CD4-positive, alpha-beta T cell treated with Interleukin-10 for 1 hour (primary cell): ENCODE results near the gene NKX1-1.
"Not testable (repeated sequence)": the region's sequence is repeated elsewhere in the genome, so short reads cannot be mapped to it uniquely, and the experiment has no call there.

Experiments
- DNase-seq: peaks from one replicate; pipeline ENCODE4 v3.0.0-alpha.2; 2020

Gene NKX1-1

DNA sequence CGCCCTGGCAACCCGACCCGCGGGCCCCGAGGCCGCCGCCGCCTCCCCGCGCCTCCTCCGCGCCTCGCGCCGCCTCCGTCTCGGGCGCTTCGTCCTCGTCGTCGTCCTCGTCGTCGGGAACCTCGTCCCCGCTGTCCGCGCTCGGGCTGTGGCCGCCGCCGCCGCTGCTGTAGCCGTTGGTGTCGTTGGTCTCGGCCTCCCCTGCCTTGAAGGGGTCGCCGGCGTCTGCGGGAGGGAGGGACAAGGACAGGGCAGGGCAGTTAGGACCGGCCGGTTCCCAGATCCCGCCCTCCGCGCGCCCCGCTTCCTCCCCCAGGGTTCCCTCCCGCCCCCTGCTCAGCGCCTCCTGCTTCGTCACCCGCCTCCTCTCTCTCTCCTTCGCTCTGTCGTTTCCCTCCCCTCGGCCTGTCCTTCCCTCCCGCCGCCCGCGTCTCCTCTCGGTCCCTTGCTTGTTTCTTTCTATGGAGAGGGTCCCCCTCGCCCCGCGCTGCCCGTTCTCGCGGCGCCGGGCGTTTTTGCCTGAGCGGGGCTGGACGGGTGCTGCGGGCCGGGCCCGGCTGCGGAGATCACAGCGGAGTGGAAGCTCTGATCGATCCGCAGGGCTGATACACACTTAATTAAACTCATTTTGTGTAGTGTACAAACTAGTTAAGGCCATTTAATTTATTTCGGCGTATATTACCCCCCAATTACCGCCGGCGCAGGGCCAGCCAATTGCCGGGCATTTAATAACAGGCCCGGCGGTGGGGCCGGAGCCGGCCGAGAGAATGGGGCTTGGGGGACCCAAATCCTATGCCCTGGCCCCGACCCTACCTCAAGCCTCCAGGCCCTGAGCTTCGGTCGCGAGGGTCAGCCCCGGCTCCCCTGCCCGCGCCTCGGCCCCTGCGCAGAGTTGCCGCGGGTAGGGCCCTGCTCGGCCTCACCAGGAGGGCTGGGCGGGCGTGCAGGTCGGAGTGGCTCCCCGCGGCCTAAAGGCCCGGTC is 2.4 kb downstream of the NKX1-1 start:
- DNase-seq: no peak

- no peak for DNase-seq
Measured at GRCh38 chr4:1403177-1403583, 3.1 kb downstream of the NKX1-1 start.

- DNase-seq: no peak
Measured at GRCh38 chr4:1402516-1403091, 3.6 kb downstream of the NKX1-1 start.

DNA sequence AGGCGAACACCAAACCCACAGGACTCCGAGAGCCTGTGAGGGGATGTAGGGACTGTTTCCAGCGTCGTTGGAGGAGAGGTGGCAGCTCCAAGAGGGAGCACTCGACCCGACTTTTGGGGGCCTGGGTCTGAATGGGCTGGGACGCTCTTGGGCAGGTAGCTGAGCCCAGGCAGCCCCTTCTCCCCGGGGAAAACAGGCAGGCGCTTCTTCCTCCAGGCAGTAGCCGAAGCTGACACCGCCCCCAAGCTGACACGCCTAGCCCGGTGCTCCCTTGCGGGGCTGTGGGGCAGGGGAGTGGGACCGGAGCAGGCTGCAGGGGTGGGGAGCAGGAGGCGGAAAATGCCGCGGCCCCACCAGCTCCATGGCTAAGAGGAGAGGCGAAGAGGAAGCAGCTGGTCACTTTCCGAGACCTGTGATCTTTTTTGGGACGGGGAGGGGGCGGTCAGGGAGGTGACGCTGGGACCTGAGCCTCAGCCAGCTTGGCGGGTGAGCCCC is 4.2 kb downstream of the NKX1-1 start:
- DNase-seq: no peak

DNA sequence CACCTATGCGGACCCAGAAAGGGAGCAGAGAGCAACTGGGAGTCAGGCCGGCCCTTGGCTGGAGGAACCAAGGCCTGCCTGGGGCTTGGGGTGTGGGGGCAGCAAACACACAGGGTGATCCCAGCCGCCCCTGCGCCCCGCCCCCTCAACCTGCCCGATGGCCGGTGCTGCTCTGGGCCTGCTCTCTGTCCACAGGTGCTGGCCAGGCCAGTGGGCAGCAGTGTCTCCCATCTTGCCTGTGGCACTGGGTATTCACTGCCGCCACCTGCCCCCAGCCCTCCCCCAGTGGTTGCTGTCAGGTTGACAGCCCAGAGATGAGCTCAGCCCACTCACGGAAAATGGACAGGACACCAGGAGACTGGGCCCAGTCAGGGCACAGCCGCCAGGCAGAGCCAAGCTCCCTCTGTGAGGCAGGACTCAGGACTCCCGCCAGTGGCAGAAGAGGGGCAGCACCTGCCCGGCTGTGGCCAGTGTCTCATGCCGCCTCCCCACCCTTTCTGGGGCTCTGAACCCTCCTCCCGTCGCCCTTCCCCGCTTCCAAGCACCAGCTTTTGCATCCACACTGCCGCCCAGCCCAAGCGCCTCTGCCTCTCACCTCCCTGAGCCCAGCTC is 4.7 kb downstream of the NKX1-1 start:
- no peak for DNase-seq

- no peak for DNase-seq
Measured at GRCh38 chr4:1400831-1401408, 5.3 kb downstream of the NKX1-1 start.

DNA sequence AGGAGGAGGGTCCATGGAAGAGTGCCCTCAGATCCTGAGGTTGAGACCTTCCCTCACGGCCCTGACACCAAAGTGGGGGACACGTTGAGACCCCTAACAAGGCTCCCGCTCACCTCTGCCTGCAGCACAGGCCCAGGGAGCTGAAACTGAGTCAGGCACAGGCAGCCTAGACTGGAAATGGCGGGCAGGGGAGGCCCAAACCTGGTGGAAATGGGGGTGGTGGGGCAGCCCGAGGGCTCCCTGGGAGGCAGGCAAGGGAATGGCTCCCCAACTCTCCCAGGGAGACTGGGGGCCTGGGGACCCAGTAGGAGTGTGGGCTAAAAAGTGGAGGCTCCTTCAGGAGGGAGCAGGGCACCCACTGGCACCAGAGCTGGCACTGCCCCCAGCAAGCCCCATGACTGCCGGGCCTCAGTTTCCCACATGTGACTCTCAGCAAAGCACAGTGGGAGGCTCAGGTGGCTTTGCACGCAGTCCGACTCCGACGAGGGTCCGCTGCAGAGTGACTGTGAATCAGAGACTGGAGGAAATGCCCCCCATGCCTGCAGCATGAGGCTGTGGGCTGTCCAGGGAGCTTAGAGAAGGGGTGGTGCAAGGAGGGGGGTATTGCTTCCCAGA is 5.9 kb downstream of the NKX1-1 start:
- DNase-seq: no peak

- DNase-seq: no peak
Measured at GRCh38 chr4:1399508-1400190, 6.6 kb downstream of the NKX1-1 start.

DNA sequence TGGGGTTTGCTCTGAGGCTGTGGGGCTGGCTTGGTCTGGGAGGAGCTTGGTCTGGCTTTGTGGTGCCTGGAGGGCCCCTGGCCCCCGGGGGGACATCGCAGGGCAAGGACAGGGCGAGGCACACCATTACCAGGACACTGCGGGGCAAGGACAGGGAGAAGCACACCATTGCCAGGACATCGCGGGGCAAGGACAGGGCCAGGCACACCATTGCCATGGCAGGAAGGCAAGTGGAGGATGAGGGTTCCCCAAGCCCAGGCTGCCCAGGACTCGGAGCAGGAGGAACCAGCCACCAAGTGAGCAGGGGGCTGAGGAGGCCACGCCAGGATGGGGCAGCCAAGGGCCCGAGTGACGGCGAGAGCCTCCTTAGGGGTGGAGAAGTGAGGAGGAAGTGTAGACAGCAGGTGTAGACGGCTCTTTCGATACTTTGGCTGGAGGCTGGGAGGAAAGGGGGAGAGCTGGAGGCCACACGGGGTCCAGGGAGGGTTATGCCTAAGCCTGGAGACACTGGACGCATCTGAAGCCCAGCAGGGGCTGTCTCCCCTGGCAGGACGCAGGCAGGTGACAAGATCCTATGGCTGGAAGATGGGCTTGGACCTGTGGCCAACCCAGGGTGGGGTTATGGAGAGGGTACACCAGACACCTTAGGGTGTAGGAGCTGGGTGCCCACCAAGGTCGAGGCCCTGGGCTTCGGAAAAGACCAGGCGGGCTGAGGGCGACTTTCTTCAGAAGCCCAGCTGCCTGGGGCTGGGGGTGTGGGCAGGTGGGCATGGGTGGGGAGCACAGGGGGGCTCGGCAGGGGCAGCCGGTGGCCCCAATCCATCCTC is 7.3 kb downstream of the NKX1-1 start:
- no peak for DNase-seq

DNA sequence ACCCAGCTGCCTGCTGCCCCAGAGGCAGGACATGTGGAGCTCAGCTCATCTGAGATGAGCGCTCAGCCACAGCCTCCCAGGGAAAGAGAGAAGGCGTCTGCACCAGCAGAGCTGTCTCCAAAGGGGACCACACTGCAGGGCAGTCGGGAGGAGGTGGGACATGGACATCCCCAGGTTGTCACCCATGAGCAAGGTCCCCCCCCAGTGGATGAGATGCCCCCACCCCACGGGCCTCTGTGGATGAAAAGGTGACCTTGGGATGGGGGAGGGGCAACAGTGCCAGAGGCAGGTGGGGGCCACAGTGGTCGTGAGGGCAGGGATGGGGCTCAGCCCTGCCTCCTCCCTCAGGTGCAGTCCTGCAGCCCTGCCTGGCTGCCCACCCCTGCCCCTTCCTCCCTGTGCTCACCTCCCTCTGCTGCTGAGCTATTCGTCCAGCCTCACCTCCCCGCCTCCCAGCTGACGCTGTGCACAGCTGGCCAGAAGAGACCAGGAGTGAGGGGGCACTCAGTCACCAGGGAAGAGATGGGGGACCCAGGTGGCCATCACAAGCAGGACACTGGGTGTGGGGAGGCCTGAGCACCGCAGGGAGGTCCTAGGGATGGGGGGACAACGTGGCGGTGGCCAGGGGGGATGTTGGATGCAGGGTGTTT is 9.3 kb downstream of the NKX1-1 start:
- no peak for DNase-seq

DNA sequence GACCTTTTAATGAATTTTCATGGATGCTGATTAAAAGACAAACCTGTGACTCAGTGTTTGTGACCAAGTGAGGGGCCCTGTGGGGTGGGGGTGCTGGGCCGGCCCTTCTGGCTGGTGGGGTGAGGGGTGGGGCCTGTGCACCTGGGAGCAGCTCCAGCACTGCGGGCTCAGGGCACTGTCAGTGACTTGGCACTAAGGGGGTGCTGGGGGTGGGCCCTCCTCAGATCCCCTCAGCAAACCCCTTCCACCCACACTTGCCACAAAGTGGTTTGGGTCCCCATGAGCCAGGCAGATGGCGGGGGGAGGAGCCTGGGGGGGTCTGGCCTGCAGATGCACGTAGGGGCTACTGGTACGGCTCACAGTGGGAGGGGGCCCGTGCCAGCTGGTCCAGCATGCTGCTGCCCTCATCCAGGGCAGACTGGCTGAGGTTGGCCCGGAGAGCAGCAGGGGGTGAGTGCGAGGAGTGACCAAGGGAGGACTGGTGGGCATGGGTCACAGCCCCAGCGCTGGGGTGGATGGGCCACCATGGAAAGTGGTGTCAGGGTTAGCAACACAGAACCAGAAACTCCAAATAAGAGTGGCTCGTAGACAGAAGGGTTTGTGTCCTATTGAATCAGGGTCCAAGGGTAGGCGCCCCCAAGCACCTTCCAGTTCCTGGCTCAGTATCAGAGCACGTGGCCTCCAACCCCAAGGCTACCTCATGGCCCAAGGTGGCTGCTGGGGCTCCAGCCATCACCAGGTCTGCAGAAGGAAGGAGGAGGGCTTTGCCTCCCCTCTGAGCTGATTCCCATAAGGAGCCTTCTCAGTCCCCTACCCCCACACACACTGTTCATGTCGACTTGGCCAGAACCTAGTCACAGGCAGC is 10.1 kb downstream of the NKX1-1 start:
- no peak for DNase-seq

DNA sequence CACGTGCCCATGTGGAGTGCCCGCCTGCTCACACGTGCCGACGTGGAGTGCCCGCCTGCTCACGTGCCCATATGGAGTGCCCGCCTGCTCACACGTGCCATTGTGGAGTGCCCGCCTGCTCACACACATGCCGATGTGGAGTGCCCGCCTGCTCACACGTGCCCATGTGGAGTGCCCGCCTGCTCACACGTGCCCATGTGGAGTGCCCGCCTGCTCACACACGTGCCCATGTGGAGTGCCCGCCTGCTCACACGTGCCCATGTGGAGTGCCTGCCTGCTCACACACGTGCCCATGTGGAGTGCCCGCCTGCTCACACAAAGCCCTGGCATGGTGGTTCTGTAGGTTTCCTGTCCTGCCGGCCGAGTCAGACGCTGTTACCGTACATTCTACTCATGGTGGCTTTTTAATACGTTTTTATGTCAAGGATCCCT is 10.8 kb downstream of the NKX1-1 start:
- DNase-seq: not testable (repeated sequence)

DNA sequence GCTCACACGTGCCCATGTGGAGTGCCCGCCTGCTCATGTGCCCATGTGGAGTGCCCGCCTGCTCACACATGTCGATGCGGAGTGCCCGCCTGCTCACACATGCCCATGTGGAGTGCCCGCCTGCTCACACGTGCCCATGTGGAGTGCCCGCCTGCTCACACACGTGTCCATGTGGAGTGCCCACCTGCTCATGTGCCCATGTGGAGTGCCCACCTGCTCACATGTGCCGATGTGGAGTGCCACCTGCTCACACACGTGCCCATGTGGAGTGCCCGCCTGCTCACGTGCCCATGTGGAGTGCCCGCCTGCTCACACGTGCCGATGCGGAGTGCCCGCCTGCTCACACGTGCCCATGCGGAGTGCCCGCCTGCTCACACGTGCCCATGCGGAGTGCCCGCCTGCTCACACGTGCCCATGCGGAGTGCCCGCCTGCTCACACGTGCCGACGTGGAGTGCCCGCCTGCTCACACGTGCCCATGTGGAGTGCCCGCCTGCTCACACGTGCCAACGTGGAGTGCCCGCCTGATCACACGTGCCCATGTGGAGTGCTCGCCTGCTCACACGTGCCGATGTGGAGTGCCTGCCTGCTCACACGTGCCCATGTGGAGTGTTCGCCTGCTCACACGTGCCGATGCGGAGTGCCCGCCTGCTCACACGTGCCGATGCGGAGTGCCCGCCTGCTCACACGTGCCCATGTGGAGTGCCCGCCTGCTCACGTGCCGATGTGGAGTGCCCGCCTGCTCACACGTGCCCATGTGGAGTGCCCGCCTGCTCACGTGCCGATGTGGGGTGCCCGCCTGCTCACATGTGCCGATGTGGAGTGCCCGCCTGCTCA is 11.5 kb downstream of the NKX1-1 start:
- DNase-seq: not testable (repeated sequence)

DNA sequence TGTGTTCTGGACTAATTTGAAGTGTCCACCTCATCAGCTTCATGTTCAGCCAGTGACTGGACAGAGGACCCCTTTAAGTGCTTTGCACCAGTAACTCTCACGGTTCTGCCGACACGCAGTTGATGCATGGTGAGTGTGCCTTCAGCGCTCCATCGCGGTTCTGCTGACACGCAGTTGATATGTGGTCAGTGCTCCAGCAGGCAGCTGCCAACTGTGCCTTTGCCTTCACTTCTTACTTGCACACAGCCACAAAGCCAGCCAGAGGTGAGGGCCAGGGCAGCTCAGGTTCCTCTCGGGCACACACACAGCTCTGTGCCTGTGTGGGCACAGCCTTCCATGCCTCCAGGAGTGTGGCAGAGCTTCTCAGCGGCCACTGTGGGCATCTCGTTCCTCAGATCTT is 12.4 kb downstream of the NKX1-1 start:
- no peak for DNase-seq

DNA sequence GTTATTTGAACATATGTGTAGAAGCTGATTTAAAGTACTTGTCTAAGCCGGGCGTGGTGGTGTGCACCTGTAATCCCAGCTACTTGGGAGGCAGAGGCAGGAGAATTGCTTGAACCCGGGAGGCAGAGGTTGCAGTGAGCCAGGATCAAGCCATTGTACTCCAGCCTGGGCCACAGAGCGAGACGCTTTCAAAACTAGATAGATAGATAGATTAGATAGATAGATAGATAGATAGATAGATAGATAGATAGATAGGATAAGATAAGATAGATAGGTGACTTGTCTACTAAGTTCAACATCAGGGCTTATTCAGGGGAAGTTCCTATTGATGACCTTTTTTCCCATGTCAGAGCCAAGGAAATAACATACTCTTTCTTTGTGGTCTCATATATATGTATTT is 12.9 kb downstream of the NKX1-1 start:
- not testable (repeated sequence) for DNase-seq

- no peak for DNase-seq
Measured at GRCh38 chr4:1385373-1386340, 20.6 kb downstream of the NKX1-1 start.

DNA sequence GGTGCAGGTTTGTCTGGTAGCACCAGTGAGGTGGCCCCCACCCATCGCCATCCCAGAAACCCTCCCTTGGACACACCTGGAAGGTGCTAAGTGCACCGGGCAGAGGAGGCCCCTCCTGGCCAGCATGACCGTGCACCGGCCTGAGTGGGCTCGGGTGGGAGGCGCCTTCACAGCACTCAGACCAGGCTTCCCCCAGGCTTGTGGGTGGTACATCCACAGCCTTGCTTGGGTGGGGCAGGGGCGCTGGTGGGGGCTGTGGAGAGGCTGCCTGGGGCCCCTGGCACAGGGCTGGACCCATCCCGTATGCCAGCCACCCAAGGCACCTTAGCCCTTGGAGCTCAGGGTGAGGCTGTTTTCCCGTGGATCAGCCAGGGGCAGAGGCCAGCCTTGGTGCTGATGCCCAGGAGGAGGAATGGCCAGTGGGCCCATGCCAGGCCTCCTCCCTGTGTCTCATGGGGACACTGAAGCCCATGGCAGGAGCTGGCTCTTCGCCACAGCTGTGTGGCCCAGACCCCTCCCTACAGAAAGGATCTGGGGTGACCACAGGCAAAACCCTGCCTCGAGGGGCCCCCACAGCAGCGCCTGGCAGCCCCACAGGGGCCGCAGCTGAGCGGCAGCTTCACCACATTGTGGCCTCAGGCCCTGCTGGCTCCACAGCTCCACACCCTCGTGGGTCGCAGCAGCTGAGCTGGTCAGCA is 21.4 kb downstream of the NKX1-1 start:
- DNase-seq: no peak
